Right renal cortex interstitium (tissue), 3 donors: Measurements from ENCODE around the gene KCTD11. TPM values are rescaled to one million over a fixed set of nuclear protein-coding genes. Genes with fewer than 3 reads are reported as not detected.

Experiments
- DNase-seq, 3 donors: peaks; one replicate each; pipeline ENCODE4 v3.0.0-alpha.2; 2013; ENCODE audit warnings: low read depth in 3 of 3, low spot score in 2 of 3
- polyA plus RNA-seq, 3 donors: library from polyadenylated mRNA; unstranded; fragments of 120-200 nt; gene quantifications; one replicate each; pipeline ENCODE4 v1.2.1, GENCODE V29; 2013; ENCODE audit not compliant: insufficient read length in 3 of 3

The KCTD11 gene
- 10 to 100 TPM; 11.7 to 12.7 (median 11.7) TPM for polyA plus RNA-seq

GRCh38 chr17:7351665-7352502 is at the start of gene KCTD11:
Gene KCTD11, plus strand, starts transcription at chr17:7352162.
- DNase-seq, result peak in 1 of 3 donors; percentile 69

GRCh38 chr17:7304179-7304578 is 47.8 kb upstream of the KCTD11 start:
- no peak for DNase-seq

- DNase-seq, result peak; percentile 99 to 100 (median 99)
Observed at GRCh38 chr17:7306911-7307685, 44.9 kb upstream of the KCTD11 start, which contains the start of gene EIF5A. Gene EIF5A, plus strand, starts transcription at chr17:7307628. Its CDS starts 2,008 bp downstream, at chr17:7309636.

GRCh38 chr17:7307686-7308624 is 44.0 kb upstream of the KCTD11 start:
- DNase-seq, result no peak

DNA sequence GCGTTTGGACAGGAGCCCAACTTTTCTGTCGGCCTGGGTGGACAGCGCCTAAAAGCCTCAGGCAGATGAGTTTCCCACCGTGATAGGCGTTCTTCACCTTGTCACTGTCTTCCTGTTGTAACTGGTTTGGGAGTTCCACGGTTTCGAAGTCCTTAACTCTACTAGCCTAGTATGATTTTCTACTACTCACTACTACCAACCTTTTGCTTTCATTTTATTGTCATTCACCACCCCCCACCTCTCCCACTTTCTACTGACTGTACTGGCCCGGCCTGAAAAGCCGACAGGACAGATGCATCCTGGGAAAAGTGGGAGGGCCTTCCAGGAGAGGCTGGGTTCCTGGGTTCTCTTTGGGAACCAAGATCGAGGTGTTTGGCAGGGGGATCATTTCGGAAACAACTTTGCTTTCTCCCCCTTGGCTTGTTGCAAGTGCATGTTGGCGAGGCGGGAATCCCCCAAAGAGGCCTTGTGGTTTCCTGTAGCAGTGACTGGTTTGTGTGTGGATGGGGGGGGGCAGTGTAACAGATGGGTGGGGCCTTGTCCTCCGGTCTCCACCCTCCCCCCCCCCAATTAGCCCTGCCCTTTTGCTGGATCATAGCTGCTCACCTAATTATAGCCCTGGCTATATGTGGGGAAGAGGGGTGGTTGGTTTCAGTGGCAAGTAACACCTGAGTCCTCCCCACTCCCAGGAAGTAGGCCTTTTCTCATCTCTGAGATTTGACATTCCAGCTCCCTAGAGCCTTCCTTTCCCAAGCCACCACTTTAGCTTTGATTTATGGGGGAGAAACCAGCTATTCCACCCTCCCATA is 43.1 kb upstream of the KCTD11 start:
- DNase-seq, result no peak

DNA sequence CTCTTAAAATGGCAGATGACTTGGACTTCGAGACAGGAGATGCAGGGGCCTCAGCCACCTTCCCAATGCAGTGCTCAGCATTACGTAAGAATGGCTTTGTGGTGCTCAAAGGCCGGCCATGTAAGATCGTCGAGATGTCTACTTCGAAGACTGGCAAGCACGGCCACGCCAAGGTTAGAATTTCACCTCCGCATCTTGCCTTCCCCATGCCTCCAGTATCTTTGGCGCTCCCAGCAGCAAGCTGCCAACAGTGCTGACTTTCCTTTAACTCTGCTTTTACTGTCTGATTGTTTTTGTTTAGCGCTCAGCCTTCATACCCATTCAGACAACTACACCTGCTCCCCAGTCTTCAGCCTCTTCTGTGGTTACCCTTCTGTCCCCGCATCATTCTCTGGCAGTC is 42.3 kb upstream of the KCTD11 start:
- DNase-seq, result no peak

GRCh38 chr17:7311110-7311705 is 40.8 kb upstream of the KCTD11 start:
- DNase-seq, result no peak

DNA sequence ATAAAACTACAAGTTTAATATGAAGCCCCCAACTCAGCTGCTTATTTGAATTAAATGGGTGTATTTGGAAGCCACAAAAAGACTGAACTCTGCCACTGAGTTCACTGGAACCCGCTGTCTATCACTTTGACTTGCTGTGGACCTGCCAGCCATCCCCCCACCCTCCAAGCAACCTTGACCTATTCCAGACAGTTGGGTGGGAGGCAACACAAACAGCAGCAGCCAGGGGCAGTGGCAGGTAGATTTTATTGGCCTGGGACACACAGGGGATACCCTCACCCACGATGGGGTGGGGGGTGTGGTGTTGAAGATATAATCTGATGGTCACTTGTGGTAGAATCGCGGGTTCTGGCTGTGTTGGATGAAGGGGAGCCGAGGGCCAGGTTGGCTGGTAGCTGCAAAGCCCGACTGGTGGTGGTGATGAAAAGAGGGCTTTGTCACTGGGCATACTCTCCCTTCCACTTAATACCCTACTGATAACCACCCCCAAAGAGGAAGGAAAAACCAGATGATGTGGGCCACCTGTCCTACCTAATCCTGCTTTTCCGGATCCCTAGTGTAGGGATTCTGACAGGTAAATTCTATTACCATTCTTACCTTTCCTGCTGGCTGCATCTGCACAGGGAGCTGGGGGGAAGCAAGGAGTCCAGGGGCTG is 39.4 kb upstream of the KCTD11 start:
- no peak for DNase-seq

DNA sequence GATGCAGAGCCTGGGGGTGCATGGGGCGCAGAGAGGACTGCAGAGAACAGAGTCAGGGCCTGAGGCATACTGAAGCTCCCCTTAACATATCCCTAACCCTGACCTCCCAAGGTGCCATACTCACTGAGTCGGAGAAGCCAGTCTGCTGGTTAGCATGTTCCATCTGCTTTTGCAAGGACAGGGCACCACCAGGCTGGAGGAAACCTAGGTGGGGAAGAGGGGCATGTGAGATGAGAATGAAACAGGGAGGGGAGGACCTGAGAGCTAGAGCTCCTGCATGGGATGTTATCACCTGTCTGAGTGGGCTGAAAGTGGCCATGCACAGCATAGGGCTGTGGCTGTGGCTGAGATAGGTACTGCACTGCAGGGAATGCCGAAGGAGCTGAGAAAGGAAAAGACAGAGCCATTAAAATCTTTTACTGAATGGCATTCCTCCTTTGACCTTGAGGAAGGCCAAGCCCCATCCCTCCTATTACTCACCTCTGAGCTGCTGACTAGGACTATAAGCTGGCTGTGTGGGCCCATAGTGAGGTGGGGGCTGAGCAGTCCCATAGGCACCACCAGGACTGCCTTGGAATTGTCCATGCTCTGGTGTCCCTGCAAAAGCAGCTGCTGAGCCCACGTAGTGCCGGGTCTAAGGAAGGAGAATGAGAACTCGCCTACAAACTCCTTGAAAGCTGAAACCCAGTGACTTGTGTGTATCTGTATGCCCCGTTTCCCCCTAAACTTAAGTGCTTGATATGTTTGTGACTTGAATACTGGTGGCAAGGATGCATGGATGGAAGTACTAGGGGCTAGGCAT is 38.7 kb upstream of the KCTD11 start:
- no peak for DNase-seq

- DNase-seq, result no peak
Observed at GRCh38 chr17:7313890-7314718, 37.9 kb upstream of the KCTD11 start.

DNA sequence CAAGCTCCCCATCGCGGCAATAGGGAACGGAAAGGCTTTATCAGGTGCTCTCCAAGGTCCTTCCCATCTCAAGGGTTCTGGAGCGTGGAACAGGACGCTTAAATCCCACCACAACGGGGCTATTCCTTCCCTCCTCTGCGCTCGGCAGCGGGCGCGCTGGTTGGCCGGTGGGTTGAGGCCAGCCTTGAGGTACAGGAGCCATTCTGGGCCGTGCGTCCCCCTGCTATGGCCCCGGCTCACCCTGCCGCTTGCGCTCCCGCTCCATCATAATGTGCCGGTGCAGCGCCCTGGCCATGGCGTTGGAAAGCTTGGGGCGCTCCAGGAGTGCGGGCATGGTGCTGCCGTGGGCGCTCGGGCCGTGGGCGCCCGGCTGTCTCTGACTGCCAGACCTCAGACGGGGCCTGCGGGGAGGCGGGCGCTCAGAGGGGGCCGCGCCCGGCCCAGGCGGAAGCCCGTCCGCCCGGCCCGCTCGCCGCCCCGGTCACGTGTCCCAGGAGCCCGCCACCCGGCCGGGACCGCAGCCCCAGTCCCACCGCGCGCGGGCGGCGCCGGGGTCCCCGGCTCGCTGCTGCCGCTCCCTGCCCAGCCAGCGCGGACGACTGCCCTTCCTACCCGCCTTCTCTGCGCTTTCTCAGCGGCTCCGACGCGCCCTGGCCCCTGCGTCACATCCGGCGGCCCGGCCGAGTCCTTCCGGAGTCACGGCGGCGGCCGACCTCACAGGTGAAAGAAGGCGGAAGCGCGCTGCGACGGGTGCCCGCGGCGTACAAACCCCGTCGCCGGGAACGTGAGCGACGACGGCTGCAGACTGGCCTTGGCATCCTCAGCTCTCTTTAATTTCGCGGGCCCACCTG is 37.0 kb upstream of the KCTD11 start, which contains the start of gene GPS2:
GPS2 (minus strand) TSS at position 642 of the 851 bp plus-strand sequence; CDS start at position 334, 308 bp downstream.
- no peak for DNase-seq

DNA sequence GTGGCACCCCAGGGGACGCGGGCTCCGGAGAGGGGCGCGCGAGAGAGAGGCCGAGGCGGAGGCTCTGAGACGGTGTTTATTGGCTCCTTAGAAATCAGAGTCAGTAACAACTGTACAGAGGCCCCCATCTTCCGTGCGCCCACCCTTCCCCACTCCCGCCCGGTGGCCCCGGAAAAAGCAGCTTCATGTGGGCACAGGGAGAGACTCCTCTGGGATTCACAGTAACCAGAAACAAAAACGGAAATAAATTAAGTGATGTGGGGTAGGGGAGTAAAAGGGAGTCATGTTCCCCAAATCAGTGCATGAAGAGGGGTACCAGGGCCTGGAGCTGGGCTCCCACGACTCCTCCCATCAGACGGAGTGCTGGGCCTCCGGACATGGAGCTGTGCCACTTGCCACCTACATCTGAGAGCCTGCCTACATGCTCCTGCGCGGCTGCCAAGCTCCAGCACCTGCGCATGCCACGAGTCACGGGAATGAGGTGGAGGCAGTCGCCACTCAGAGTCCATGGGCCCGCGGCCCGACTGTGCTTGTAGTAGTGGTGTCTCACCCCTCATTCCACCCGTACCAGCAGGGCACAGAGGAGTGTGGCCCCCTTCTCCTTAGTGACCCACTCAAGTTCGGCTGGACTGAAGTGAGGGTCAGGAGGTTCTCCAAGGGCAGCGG is 36.3 kb upstream of the KCTD11 start:
- no peak for DNase-seq

DNA sequence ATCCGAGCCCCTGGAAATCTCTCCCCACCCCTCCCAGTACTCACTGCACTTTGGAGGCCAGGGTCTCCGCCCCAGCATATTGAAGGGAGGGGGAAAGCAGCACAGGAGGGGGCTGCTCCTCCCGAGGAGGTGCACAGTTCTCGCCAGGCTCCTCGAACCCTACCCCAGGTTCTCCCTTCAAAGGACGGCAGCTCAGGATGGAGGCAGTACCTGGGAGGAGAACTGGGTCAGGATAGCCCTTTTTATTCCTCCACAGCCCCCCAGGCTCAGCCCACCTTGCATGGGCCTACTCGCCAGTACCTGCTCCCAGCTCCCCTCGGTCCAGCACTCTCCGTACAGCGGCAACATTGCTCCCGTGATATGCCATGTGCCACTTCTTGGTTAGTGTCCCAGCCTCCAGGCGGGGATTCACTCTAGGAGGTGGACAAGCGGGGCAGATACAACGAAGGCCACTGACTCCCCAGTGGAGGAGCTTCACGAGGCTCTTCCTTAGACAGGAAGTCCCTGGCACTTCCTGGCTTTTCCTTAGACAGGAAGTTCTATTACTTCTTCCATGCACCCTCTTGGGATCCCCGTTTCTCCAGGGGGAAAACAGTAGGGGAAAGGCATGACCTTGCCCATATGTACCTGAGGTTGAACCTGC is 34.7 kb upstream of the KCTD11 start:
- DNase-seq, result no peak

DNA sequence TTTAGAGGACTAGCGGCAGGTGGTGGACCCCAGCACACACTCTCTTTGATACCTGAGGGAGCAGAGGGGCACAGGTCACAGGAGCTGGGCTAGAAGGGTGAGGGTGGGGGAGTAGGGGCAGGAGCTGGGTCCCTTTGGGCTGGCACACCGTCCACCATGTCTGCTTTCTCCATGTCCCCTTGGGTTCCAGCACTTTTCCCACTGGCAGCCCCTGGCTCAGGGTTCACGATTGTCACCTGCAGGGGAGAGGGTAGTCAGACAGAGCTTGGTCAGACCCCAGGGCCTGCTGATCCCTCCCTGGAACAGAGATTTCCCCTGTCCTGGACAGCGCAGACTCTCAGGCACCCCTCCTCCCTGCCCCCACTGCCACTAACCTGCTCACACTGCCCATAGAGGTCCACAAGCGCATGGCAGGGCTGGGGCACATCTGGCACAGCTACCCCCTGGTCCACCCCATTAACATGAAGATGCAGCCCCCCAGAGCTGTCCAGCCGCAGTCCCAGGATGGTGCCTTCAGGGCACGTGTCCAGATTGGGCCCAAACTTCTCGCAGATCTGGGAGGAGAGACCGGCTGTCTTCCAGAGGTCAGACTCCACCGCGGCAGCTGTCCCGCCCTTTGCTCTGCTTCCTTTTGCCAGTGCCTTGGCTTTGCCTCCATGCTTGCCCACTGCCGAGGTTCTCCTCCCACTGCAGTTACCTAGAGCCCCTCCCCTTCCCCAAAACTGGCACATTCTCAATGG is 33.7 kb upstream of the KCTD11 start:
- no peak for DNase-seq
